Parathyroid adenoma (tissue), 2 donors: ENCODE results near the gene CDC42EP5.

Source experiments
- H2AFZ ChIP-seq: fragments of 300-600 bp; sonication (generic); one replicate; pipeline ENCODE4 v1.7.0; 2017; ENCODE audit warnings: antibody characterized with exemption, mild to moderate bottlenecking
- H3K27ac ChIP-seq: fragments of 300-600 bp; sonication (generic); one replicate; pipeline ENCODE4 v1.7.0; 2017
- H3K27me3 ChIP-seq: fragments of 300-600 bp; sonication (generic); one replicate; pipeline ENCODE4 v1.7.0; 2017; ENCODE audit warnings: low read length; ENCODE audit not compliant: control insufficient read depth, insufficient read depth
- H3K36me3 ChIP-seq: fragments of 300-600 bp; sonication (generic); one replicate; pipeline ENCODE4 v1.7.0; 2017; ENCODE audit warnings: low read length; ENCODE audit not compliant: control insufficient read depth, insufficient read depth
- H3K4me1 ChIP-seq: fragments of 300-600 bp; sonication (generic); one replicate; pipeline ENCODE4 v1.7.0; 2017; ENCODE audit warnings: control low read depth
- H3K4me2 ChIP-seq: fragments of 300-600 bp; sonication (generic); one replicate; pipeline ENCODE4 v1.7.0; 2017; ENCODE audit warnings: low read length
- H3K4me3 ChIP-seq: fragments of 300-600 bp; sonication (generic); one replicate; pipeline ENCODE4 v1.7.0; 2017; ENCODE audit warnings: low read depth, low read length
- H3K79me2 ChIP-seq: fragments of 300-600 bp; sonication (generic); one replicate; pipeline ENCODE4 v1.7.0; 2017; ENCODE audit warnings: control low read depth
- H3K9ac ChIP-seq: fragments of 300-600 bp; sonication (generic); one replicate; pipeline ENCODE4 v1.7.0; 2017; ENCODE audit warnings: mild to moderate bottlenecking
- H3K9me3 ChIP-seq: fragments of 300-600 bp; sonication (generic); one replicate; pipeline ENCODE4 v1.7.0; 2017; ENCODE audit warnings: low read length; ENCODE audit not compliant: control insufficient read depth
- CTCF ChIP-seq: fragments of 300-600 bp; sonication (generic); IDR thresholded peaks from one replicate; pipeline ENCODE4 v1.7.0; 2017; ENCODE audit warnings: antibody characterized with exemption, mild to moderate bottlenecking
- donor health status: primary hyperparathyroidism.

Gene CDC42EP5

GRCh38 chr19:54451997-54452396, 21.1 kb downstream of the CDC42EP5 start:
- no peaks in the 10 kb centered on the region for H3K36me3 ChIP-seq

GRCh38 chr19:54451331-54451871, 21.7 kb downstream of the CDC42EP5 start:
- Histone ChIP-seq H3K36me3 (no peaks in the 10 kb centered on the region), H3K4me3 (no peak overlapping the region), H3K27ac (no peak overlapping the region)

More at GRCh38 chr19:54451997-54452396, 21.1 kb downstream of the CDC42EP5 start:
- Histone ChIP-seq H3K9me3 (no peaks in the 10 kb centered on the region), H3K4me2 (no peak overlapping the region), H3K27ac (no peak overlapping the region), H3K9ac (no peak overlapping the region), H3K27me3 (no peaks in the 10 kb centered on the region), H3K4me1 (peaks cover 13% of the 10 kb centered on the region), H3K4me3 (no peak overlapping the region), H3K79me2 (peaks cover 57% of the 10 kb centered on the region), H2AFZ (no peak overlapping the region)
- TF ChIP-seq CTCF = no peak

GRCh38 chr19:54449701-54450069, 23.4 kb downstream of the CDC42EP5 start:
- no peaks in the 10 kb centered on the region for H3K9me3 ChIP-seq
- H3K79me2 ChIP-seq = peaks cover 49% of the 10 kb centered on the region
- H3K4me1 ChIP-seq = peaks cover 13% of the 10 kb centered on the region
- H3K4me2 ChIP-seq = peak overlapping the region; percentile 89
- H3K27ac ChIP-seq = peak overlapping the region; percentile 94
- no peak for TF ChIP-seq CTCF
- H3K27me3 ChIP-seq = no peaks in the 10 kb centered on the region
- peak overlapping the region; percentile 92 for H2AFZ ChIP-seq
- peak overlapping the region; percentile 99 for H3K4me3 ChIP-seq
- H3K36me3 ChIP-seq = no peaks in the 10 kb centered on the region
- H3K9ac ChIP-seq = peak overlapping the region; percentile 57

More at GRCh38 chr19:54451331-54451871, 21.7 kb downstream of the CDC42EP5 start:
- Histone ChIP-seq H3K79me2 (peaks cover 57% of the 10 kb centered on the region), H3K9ac (no peak overlapping the region), H3K9me3 (no peaks in the 10 kb centered on the region), H2AFZ (no peak overlapping the region), H3K4me2 (no peak overlapping the region), H3K4me1 (peaks cover 13% of the 10 kb centered on the region), H3K27me3 (no peaks in the 10 kb centered on the region)
- no peak for TF ChIP-seq CTCF

- peaks cover 13% of the 10 kb centered on the region for H3K4me1 ChIP-seq
- H3K9me3 ChIP-seq = no peaks in the 10 kb centered on the region
- H3K4me3 ChIP-seq = peak within 1 kb of the TSS; percentile 99
- no peaks in the 10 kb centered on the region for H3K27me3 ChIP-seq
- H3K79me2 ChIP-seq = peaks cover 43% of the 10 kb centered on the region
- H3K27ac ChIP-seq = peak within 1 kb of the TSS; percentile 94
- TF ChIP-seq CTCF = no peak
- peak within 1 kb of the TSS; percentile 92 for H2AFZ ChIP-seq
- peak within 1 kb of the TSS; percentile 82 for H3K9ac ChIP-seq
- H3K4me2 ChIP-seq = peak within 1 kb of the TSS; percentile 89
- H3K36me3 ChIP-seq = no peaks in the 10 kb centered on the region
Observed at GRCh38 chr19:54448774-54449700, 24.1 kb downstream of the CDC42EP5 start, which contains the start of gene LENG8. Gene LENG8 (plus strand): TSS chr19:54449199. CDS start chr19:54451345, 2,146 bp downstream.
